Glomerular endothelial cell (primary cell): ENCODE data around the gene ELF4. TPM values are rescaled to one million over a fixed set of nuclear protein-coding genes. Genes with fewer than 3 reads are reported as not detected.

Experiments used
- DNase-seq: peaks from one replicate; pipeline ENCODE4 v3.0.0-alpha.2; 2011; ENCODE audit warnings: low read depth, low spot score; ENCODE audit errors: extremely low read depth
- total RNA-seq: library from RNA; depleted of rRNA; stranded (reverse); fragments of >200 nt; gene quantifications from 2 replicates; pipeline ENCODE4 v1.2.3, GENCODE V29; 2015

Gene ELF4
- total RNA-seq, 1 donor from 2014 or later = 29.9 TPM

GRCh38 chrX:130053236-130053635 lies 57.1 kb downstream of the ELF4 start:
- DNase-seq = no peak

GRCh38 chrX:130051176-130051845 lies 59.0 kb downstream of the ELF4 start:
- DNase-seq = no peak

- no peak for DNase-seq
Observed at GRCh38 chrX:130049821-130050220, 60.5 kb downstream of the ELF4 start.

- no peak for DNase-seq
Observed at GRCh38 chrX:130048686-130049222, 61.5 kb downstream of the ELF4 start.

GRCh38 chrX:130047416-130047815 lies 62.9 kb downstream of the ELF4 start:
- no peak for DNase-seq

GRCh38 chrX:130039847-130040246 lies 70.5 kb downstream of the ELF4 start:
- DNase-seq = no peak

GRCh38 chrX:130034178-130034577 lies 76.1 kb downstream of the ELF4 start:
- DNase-seq = no peak

- no peak for DNase-seq
Observed at GRCh38 chrX:130032552-130032951, 77.7 kb downstream of the ELF4 start.

GRCh38 chrX:130030826-130031225 lies 79.5 kb downstream of the ELF4 start:
- DNase-seq = no peak

- no peak for DNase-seq
Observed at GRCh38 chrX:130028196-130028595, 82.1 kb downstream of the ELF4 start.

- no peak for DNase-seq
Observed at GRCh38 chrX:130027569-130027968, 82.7 kb downstream of the ELF4 start.

- DNase-seq = no peak
Observed at GRCh38 chrX:130025256-130025655, 85.0 kb downstream of the ELF4 start.

- no peak for DNase-seq
Observed at GRCh38 chrX:130024127-130024526, 86.2 kb downstream of the ELF4 start.

GRCh38 chrX:130020661-130021324 lies 89.5 kb downstream of the ELF4 start:
- no peak for DNase-seq

- no peak for DNase-seq
Observed at GRCh38 chrX:130018143-130018542, 92.2 kb downstream of the ELF4 start.

GRCh38 chrX:130015181-130015580 lies 95.1 kb downstream of the ELF4 start:
- no peak for DNase-seq

Other genes with a start within 250 kb of the ELF4 start
- gene UTP14A, start 204.3 kb downstream of the ELF4 start, total RNA-seq = 18.8 and 21.7 TPM in 2 replicates
- gene BCORL1, start 127.9 kb downstream of the ELF4 start, total RNA-seq = 6.2 and 12.4 TPM in 2 replicates
- 16.4 and 16.9 TPM in 2 replicates for gene AIFM1, start 55.3 kb upstream of the ELF4 start, total RNA-seq
- gene RAB33A, start 61.5 kb upstream of the ELF4 start, total RNA-seq = 0.47 and 0.92 TPM in 2 replicates
- 4.5 and 5.2 TPM in 2 replicates for gene ZNF280C, start 158.4 kb upstream of the ELF4 start, total RNA-seq
- gene SLC25A14, start 229.4 kb upstream of the ELF4 start, total RNA-seq = 10.9 and 11.1 TPM in 2 replicates